ENCODE measurements around the gene SERP1.
A peak's percentile ranks its signal among the peaks of the same experiment; 100 is the strongest.

SERP1 gene

DNA sequence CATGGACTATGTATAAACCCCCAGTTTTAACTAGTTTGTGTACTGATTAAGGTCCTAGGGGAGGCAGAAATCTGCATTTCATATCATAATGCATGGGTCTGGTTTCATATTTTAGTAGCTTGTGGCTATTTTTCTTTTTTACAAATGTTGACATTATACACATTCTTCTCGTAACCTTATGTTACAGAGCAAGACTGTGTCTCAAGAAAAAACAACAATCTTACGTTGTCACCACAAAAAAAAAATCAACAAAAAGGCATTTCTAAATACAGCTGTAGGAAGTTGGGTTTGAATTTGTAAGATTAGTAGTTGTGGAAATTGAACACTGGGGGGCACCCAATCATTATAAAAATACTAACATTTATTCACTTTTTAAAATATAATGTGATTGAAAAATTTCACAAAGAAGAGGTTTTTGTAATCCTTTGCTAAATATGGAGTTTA is 17.9 kb downstream of the SERP1 start:
- H3K4me1 ChIP-seq (ENCODE audit: control insufficient read depth in 1 of 2, insufficient read depth in 2 of 2, low read length in 2 of 2), result no peaks in the 10 kb centered on the region
- no peaks in the 10 kb centered on the region for H3K79me1 ChIP-seq (ENCODE audit: low read length)
- H2BK12ac ChIP-seq (ENCODE audit: low read length), result no peak overlapping the region
- H3K23ac ChIP-seq (ENCODE audit: low read length), result no peak overlapping the region
- H4K12ac ChIP-seq (ENCODE audit: low read depth, low read length), result no peak overlapping the region
- H3K14ac ChIP-seq (ENCODE audit: low read length), result no peak overlapping the region
- H3K79me2 ChIP-seq (ENCODE audit: control insufficient read depth, insufficient read depth, low read length, poor library complexity), result no peaks in the 10 kb centered on the region
- H2AFZ ChIP-seq (ENCODE audit: insufficient read depth, low read length, poor library complexity), result no peak overlapping the region
- no peak overlapping the region for H4K8ac ChIP-seq (ENCODE audit: low read depth, low read length)
- no peak overlapping the region for H3K27ac ChIP-seq (ENCODE audit: low read depth, low read length)
- H3K4ac ChIP-seq (ENCODE audit: low read depth, low read length), result no peak overlapping the region
- no peaks in the 10 kb centered on the region for H3K27me3 ChIP-seq (ENCODE audit: insufficient read depth, low read length)
- no peak overlapping the region for H2BK120ac ChIP-seq (ENCODE audit: insufficient read depth, low read length, poor library complexity)
- no peaks in the 10 kb centered on the region for H3K36me3 ChIP-seq (ENCODE audit: control insufficient read depth in 1 of 2, insufficient read depth in 2 of 2, low read length in 2 of 2)
- no peak overlapping the region for H2AK5ac ChIP-seq (ENCODE audit: low read length)
- H4K91ac ChIP-seq (ENCODE audit: low read depth, low read length), result no peak overlapping the region
- no peak overlapping the region for H3K9ac ChIP-seq (ENCODE audit: low read length)
- no peak overlapping the region for H3K4me2 ChIP-seq (ENCODE audit: low read length)
- no peaks in the 10 kb centered on the region for H3K9me3 ChIP-seq (ENCODE audit: insufficient read depth, low read depth, low read length)
- no peak overlapping the region for H3K4me3 ChIP-seq (ENCODE audit: low read depth, low read length)
- H3K18ac ChIP-seq (ENCODE audit: low read length), result no peak overlapping the region
- peak in 1 of 2 donors; percentile 8 for DNase-seq
- no peak overlapping the region for H2BK5ac ChIP-seq (ENCODE audit: low read depth, low read length, poor library complexity)
- WGBS (ENCODE audit: extremely low coverage, insufficient coverage, insufficient read length), result no CpG with 5 or more reads among the region's 2 CpGs

DNA sequence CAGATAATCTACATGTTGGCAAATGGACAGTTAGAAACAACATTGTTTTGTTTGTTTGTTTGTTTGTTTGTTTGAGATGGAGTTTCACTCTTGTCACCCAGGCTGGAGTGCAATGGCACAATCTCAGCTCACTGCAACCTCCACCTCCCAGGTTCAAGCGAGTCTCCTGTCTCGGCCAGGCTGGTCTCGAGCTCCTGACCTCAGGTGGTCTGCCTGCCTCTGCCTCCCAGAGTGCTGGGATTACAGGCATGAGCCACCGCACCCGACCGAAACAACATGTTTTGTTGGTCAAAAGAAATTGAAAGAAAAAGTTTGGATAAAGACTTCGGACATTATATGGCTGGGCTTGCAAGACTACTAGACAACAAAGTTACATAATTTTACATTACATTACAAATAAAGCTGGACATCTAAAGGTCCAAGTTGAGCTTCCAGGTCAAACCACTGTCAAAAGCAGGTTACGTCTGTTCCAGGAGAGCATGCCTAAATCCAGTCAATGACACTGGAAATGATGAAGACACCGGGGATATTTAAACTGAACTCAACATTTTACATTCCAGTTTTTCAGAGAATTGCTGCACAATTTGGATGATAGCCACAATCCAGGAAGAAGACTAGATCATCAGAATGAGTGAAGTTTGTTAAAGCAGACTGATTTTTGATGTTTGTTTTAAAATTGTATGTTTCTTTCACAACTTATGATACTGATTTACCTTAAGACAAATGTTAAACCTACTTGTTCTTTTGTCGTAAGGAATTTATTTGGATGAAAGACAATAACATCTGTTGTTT is 18.6 kb downstream of the SERP1 start:
- Histone ChIP-seq H3K27ac (ENCODE audit: low read depth, low read length) (no peak overlapping the region), H3K79me1 (ENCODE audit: low read length) (no peaks in the 10 kb centered on the region), H4K12ac (ENCODE audit: low read depth, low read length) (no peak overlapping the region), H2AK5ac (ENCODE audit: low read length) (no peak overlapping the region), H3K9ac (ENCODE audit: low read length) (no peak overlapping the region), H3K4me3 (ENCODE audit: low read depth, low read length) (no peak overlapping the region), H2AFZ (ENCODE audit: insufficient read depth, low read length, poor library complexity) (no peak overlapping the region), H2BK5ac (ENCODE audit: low read depth, low read length, poor library complexity) (no peak overlapping the region), H4K8ac (ENCODE audit: low read depth, low read length) (no peak overlapping the region), H3K4ac (ENCODE audit: low read depth, low read length) (no peak overlapping the region), H3K27me3 (ENCODE audit: insufficient read depth, low read length) (no peaks in the 10 kb centered on the region), H3K4me2 (ENCODE audit: low read length) (no peak overlapping the region), H3K79me2 (ENCODE audit: control insufficient read depth, insufficient read depth, low read length, poor library complexity) (no peaks in the 10 kb centered on the region), H4K91ac (ENCODE audit: low read depth, low read length) (no peak overlapping the region), H3K23ac (ENCODE audit: low read length) (no peak overlapping the region), H3K36me3 (ENCODE audit: control insufficient read depth in 1 of 2, insufficient read depth in 2 of 2, low read length in 2 of 2) (no peaks in the 10 kb centered on the region), H3K4me1 (ENCODE audit: control insufficient read depth in 1 of 2, insufficient read depth in 2 of 2, low read length in 2 of 2) (no peaks in the 10 kb centered on the region), H2BK12ac (ENCODE audit: low read length) (no peak overlapping the region), H3K9me3 (ENCODE audit: insufficient read depth, low read depth, low read length) (no peaks in the 10 kb centered on the region), H3K14ac (ENCODE audit: low read length) (no peak overlapping the region), H2BK120ac (ENCODE audit: insufficient read depth, low read length, poor library complexity) (no peak overlapping the region), H3K18ac (ENCODE audit: low read length) (no peak overlapping the region)
- no CpG with 5 or more reads among the region's 10 CpGs for WGBS (ENCODE audit: extremely low coverage, insufficient coverage, insufficient read length)
- DNase-seq, result no peak

DNA sequence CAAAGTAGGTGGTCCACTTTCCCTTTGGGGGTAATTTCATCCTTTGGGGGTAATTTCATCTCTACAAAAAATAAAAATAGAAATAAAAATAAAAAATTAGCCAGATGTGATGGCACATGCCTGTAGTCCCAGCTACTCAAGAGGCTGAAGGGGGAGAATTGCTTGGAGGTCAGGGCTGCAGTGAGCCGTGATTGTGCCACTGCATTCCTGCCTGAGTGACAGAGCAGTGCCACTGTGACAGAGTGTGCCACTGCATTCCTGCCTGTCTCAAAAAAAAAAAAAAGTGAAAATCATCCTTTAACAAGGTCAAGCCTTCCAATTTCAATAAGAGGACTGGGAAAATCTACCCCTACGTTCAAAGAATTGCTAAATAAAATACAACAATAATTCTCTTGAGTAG is 22.8 kb downstream of the SERP1 start:
- H4K8ac ChIP-seq (ENCODE audit: low read depth, low read length), result no peak overlapping the region
- no peaks in the 10 kb centered on the region for H3K79me2 ChIP-seq (ENCODE audit: control insufficient read depth, insufficient read depth, low read length, poor library complexity)
- no peak overlapping the region for H2AFZ ChIP-seq (ENCODE audit: insufficient read depth, low read length, poor library complexity)
- H3K4ac ChIP-seq (ENCODE audit: low read depth, low read length), result no peak overlapping the region
- no peak overlapping the region for H3K4me3 ChIP-seq (ENCODE audit: low read depth, low read length)
- H2AK5ac ChIP-seq (ENCODE audit: low read length), result no peak overlapping the region
- H3K23ac ChIP-seq (ENCODE audit: low read length), result no peak overlapping the region
- H3K9me3 ChIP-seq (ENCODE audit: insufficient read depth, low read depth, low read length), result no peaks in the 10 kb centered on the region
- no peak for DNase-seq
- H3K18ac ChIP-seq (ENCODE audit: low read length), result no peak overlapping the region
- no peaks in the 10 kb centered on the region for H3K27me3 ChIP-seq (ENCODE audit: insufficient read depth, low read length)
- no peak overlapping the region for H2BK12ac ChIP-seq (ENCODE audit: low read length)
- no peak overlapping the region for H2BK120ac ChIP-seq (ENCODE audit: insufficient read depth, low read length, poor library complexity)
- H2BK5ac ChIP-seq (ENCODE audit: low read depth, low read length, poor library complexity), result no peak overlapping the region
- H3K79me1 ChIP-seq (ENCODE audit: low read length), result no peaks in the 10 kb centered on the region
- no peak overlapping the region for H4K12ac ChIP-seq (ENCODE audit: low read depth, low read length)
- H3K4me1 ChIP-seq (ENCODE audit: control insufficient read depth in 1 of 2, insufficient read depth in 2 of 2, low read length in 2 of 2), result no peaks in the 10 kb centered on the region
- WGBS (ENCODE audit: extremely low coverage, insufficient coverage, insufficient read length), result no CpG with 5 or more reads among the region's 2 CpGs
- no peak overlapping the region for H3K4me2 ChIP-seq (ENCODE audit: low read length)
- no peak overlapping the region for H4K91ac ChIP-seq (ENCODE audit: low read depth, low read length)
- H3K14ac ChIP-seq (ENCODE audit: low read length), result no peak overlapping the region
- H3K36me3 ChIP-seq (ENCODE audit: control insufficient read depth in 1 of 2, insufficient read depth in 2 of 2, low read length in 2 of 2), result peaks cover 0 to 2% of the 10 kb centered on the region in 2 experiments
- no peak overlapping the region for H3K9ac ChIP-seq (ENCODE audit: low read length)
- H3K27ac ChIP-seq (ENCODE audit: low read depth, low read length), result no peak overlapping the region

DNA sequence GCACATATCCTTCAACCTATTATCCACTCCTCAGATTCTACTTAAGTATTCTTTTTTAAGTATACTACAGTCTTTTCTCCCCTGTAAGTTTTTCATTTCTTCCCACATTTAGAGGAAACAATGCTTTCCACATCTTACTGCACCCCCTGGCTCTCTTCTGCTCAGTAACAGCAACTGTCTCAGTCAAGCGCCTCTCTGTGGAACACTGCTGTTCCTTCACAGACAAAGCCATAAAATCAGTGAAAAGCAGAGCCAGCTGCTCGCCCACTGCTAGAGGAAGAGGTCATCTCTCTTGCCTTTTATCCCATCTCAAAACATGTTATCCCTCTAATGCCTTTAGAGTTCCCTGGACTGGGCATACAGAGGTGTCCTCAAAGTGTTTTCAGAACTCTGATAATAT is 24.8 kb downstream of the SERP1 start:
- Histone ChIP-seq H3K9me3 (ENCODE audit: insufficient read depth, low read depth, low read length) (no peaks in the 10 kb centered on the region), H4K8ac (ENCODE audit: low read depth, low read length) (no peak overlapping the region), H3K27me3 (ENCODE audit: insufficient read depth, low read length) (no peaks in the 10 kb centered on the region), H3K79me1 (ENCODE audit: low read length) (no peaks in the 10 kb centered on the region), H3K9ac (ENCODE audit: low read length) (no peak overlapping the region), H2BK5ac (ENCODE audit: low read depth, low read length, poor library complexity) (no peak overlapping the region), H3K18ac (ENCODE audit: low read length) (no peak overlapping the region), H3K36me3 (ENCODE audit: control insufficient read depth in 1 of 2, insufficient read depth in 2 of 2, low read length in 2 of 2) (peaks cover 0 to 2% of the 10 kb centered on the region in 2 experiments), H2BK120ac (ENCODE audit: insufficient read depth, low read length, poor library complexity) (no peak overlapping the region), H3K79me2 (ENCODE audit: control insufficient read depth, insufficient read depth, low read length, poor library complexity) (no peaks in the 10 kb centered on the region), H4K12ac (ENCODE audit: low read depth, low read length) (no peak overlapping the region), H3K4me3 (ENCODE audit: low read depth, low read length) (no peak overlapping the region), H2BK12ac (ENCODE audit: low read length) (no peak overlapping the region), H3K14ac (ENCODE audit: low read length) (no peak overlapping the region), H3K23ac (ENCODE audit: low read length) (no peak overlapping the region), H3K27ac (ENCODE audit: low read depth, low read length) (no peak overlapping the region), H2AK5ac (ENCODE audit: low read length) (no peak overlapping the region), H3K4me1 (ENCODE audit: control insufficient read depth in 1 of 2, insufficient read depth in 2 of 2, low read length in 2 of 2) (no peaks in the 10 kb centered on the region), H3K4me2 (ENCODE audit: low read length) (no peak overlapping the region), H2AFZ (ENCODE audit: insufficient read depth, low read length, poor library complexity) (no peak overlapping the region), H3K4ac (ENCODE audit: low read depth, low read length) (no peak overlapping the region), H4K91ac (ENCODE audit: low read depth, low read length) (no peak overlapping the region)
- no peak for DNase-seq
- WGBS (ENCODE audit: extremely low coverage, insufficient coverage, insufficient read length), result no CpG with 5 or more reads among the region's 2 CpGs
